ENCODE data around the gene GPC6. TPM values are rescaled to one million over a fixed set of nuclear protein-coding genes. Genes with fewer than 3 reads are reported as not detected.

GPC6 gene
- total RNA-seq, 2 experiments from 2014 or later, result not detected

DNA sequence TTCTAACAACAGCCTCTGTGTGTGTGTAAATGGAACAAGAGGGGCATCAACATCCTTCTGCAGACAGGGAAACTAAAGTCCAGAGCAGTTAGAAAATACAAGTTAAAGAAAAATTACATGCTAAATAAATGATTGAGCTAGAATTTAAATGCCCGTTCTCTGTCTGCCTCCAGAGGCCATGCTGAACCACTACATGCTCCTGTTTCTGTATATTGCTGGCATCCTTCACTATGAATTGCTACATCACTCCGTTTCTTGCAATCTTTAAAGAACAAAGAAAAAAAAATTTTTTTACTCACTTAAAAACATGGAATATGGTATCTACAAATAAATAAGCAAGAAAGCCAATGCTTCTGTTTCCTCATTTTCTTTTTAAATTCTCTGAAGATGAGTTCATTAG lies 1205.0 kb downstream of the GPC6 start:
- no peak overlapping the region for H3K4me2 ChIP-seq (ENCODE audit: low read length)
- ChIA-PET CTCF (ENCODE audit: unreplicated experiment) (no interaction called here), POLR2A (no interaction called here)
- no peaks in the 10 kb centered on the region for H3K9me3 ChIP-seq (ENCODE audit: low read length)
- BruUV-seq (replicated peaks), result no TSS peak
- TF ChIP-seq, protein P1, sequence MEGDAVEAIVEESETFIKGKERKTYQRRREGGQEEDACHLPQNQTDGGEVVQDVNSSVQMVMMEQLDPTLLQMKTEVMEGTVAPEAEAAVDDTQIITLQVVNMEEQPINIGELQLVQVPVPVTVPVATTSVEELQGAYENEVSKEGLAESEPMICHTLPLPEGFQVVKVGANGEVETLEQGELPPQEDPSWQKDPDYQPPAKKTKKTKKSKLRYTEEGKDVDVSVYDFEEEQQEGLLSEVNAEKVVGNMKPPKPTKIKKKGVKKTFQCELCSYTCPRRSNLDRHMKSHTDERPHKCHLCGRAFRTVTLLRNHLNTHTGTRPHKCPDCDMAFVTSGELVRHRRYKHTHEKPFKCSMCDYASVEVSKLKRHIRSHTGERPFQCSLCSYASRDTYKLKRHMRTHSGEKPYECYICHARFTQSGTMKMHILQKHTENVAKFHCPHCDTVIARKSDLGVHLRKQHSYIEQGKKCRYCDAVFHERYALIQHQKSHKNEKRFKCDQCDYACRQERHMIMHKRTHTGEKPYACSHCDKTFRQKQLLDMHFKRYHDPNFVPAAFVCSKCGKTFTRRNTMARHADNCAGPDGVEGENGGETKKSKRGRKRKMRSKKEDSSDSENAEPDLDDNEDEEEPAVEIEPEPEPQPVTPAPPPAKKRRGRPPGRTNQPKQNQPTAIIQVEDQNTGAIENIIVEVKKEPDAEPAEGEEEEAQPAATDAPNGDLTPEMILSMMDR (conservative IDR thresholded peaks at IDR 0.05; ENCODE audit: low read length), result no peak
- no peak for TF ChIP-seq EZH2phosphoT487 (IDR thresholded peaks at IDR 0.05; ENCODE audit: borderline replicate concordance, low read depth, low read length)
- H2AFZ ChIP-seq (ENCODE audit: low read length), result no peak overlapping the region
- intact Hi-C loops (cut with micrococcal nuclease; ENCODE audit: unreplicated experiment), result no loop called here
- no peaks in the 10 kb centered on the region for H3K36me3 ChIP-seq (ENCODE audit: insufficient read depth, low read length)
- no peaks in the 10 kb centered on the region for H3K79me2 ChIP-seq (ENCODE audit: insufficient read depth, low read depth, low read length)
- H3K4me3 ChIP-seq (ENCODE audit: low read depth, low read length, poor library complexity, severe bottlenecking), result no peak overlapping the region
- H3K4me1 ChIP-seq (ENCODE audit: insufficient read depth, low read length, poor library complexity, severe bottlenecking), result no peaks in the 10 kb centered on the region
- no peaks in the 10 kb centered on the region for H3K9me2 ChIP-seq (ENCODE audit: insufficient read depth, low read length)
- no peak for DNase-seq (ENCODE audit: low spot score)
- H4K20me1 ChIP-seq (ENCODE audit: insufficient read depth, low read length), result no peaks in the 10 kb centered on the region
- no peak overlapping the region for H3K27ac ChIP-seq (ENCODE audit: low read depth, low read length, poor library complexity, severe bottlenecking)

DNA sequence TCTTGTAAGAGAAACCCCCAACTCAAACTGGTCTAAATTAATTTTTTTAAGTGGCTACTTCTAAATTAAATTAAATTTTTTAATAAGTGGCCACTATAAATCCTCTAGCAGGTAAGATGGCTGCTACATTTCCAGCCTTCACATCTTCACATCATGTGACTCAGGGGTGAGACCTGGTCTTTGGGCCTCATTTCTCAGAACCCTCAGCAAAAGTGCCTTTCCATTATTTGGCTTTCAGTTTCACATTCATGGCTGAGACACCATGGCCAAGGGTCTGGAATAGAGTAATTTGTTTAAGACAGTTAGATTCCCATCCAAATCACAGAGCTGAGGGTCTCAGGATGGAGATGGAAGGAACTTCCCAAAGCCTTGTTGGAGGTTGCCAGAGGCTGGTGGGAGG lies 1205.4 kb downstream of the GPC6 start:
- Histone ChIP-seq H3K36me3 (ENCODE audit: insufficient read depth, low read length) (no peaks in the 10 kb centered on the region), H3K9me2 (ENCODE audit: insufficient read depth, low read length) (no peaks in the 10 kb centered on the region), H4K20me1 (ENCODE audit: insufficient read depth, low read length) (no peaks in the 10 kb centered on the region), H3K4me2 (ENCODE audit: low read length) (no peak overlapping the region), H3K4me3 (ENCODE audit: low read depth, low read length, poor library complexity, severe bottlenecking) (no peak overlapping the region), H3K79me2 (ENCODE audit: insufficient read depth, low read depth, low read length) (no peaks in the 10 kb centered on the region), H3K4me1 (ENCODE audit: insufficient read depth, low read length, poor library complexity, severe bottlenecking) (no peaks in the 10 kb centered on the region), H2AFZ (ENCODE audit: low read length) (no peak overlapping the region), H3K27ac (ENCODE audit: low read depth, low read length, poor library complexity, severe bottlenecking) (no peak overlapping the region), H3K9me3 (ENCODE audit: low read length) (no peaks in the 10 kb centered on the region)
- intact Hi-C loops (cut with micrococcal nuclease; ENCODE audit: unreplicated experiment), result no loop called here
- no TSS peak for BruUV-seq (replicated peaks)
- no peak for TF ChIP-seq EZH2phosphoT487 (IDR thresholded peaks at IDR 0.05; ENCODE audit: borderline replicate concordance, low read depth, low read length)
- TF ChIP-seq, protein P1 (conservative IDR thresholded peaks at IDR 0.05; ENCODE audit: low read length), result no peak
- ChIA-PET CTCF (ENCODE audit: unreplicated experiment) (interaction anchor here (0.8 kb wide), 1 partner anchor 186 kb away, joined by 3 read pairs; no protein-coding TSS in a partner anchor), POLR2A (no interaction called here)
- no peak for DNase-seq (ENCODE audit: low spot score)

DNA sequence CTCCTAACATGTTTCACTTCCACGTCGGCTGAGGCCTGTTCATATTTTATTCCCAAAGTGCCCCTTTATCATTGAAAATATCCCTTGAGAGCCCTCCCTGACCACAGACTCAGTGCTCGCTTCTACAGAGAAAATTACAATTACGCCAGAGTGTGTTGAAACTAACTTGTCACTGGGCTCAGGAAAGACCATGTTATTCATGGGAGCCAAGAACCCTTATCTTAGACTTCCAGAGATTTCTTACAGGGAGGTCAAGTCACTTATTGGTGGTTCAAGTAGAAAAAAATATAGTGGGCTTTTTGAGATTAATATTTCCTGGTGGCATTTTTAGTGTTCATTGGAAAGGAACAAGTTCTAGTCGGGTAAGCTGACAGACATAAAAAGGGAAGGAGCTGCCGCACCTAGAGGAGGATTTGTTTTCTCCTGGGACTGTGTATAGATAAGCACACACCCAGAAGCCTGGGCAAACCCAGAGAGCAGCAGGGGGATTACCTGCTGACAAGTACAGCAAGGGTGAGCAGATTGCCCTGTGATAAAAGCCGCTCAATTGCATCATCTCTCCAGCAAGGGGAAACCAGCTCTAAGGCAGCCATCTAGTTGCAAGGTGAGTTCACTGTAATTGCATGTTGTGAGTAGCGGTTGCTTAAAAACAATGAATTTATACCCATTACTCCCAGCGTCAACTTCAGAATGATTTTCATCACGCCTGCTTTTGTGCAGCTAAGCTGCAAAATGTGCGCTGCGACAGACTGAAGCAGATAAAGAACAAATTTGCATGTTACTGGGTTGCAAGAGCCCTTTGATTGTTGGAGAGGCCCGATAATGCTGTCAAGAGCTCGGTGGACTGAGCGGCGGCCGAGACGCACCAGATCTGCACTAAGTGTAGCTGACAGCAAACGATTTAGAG lies 1206.7 kb downstream of the GPC6 start:
- H3K4me2 ChIP-seq (ENCODE audit: low read length), result no peak overlapping the region

More for the DNA sequence above, 1206.7 kb downstream of the GPC6 start:
- POLR2A ChIA-PET, result interaction anchor here (0.6 kb wide), 1 partner anchor 367 kb away, joined by 3 read pairs; no protein-coding TSS in a partner anchor
- H3K36me3 ChIP-seq (ENCODE audit: insufficient read depth, low read length), result no peaks in the 10 kb centered on the region
- no peaks in the 10 kb centered on the region for H4K20me1 ChIP-seq (ENCODE audit: insufficient read depth, low read length)
- H3K27ac ChIP-seq (ENCODE audit: low read depth, low read length, poor library complexity, severe bottlenecking), result no peak overlapping the region
- H3K4me3 ChIP-seq (ENCODE audit: low read depth, low read length, poor library complexity, severe bottlenecking), result no peak overlapping the region
- TF ChIP-seq, protein P1 (conservative IDR thresholded peaks at IDR 0.05; ENCODE audit: low read length), result no peak
- no peak for TF ChIP-seq EZH2phosphoT487 (IDR thresholded peaks at IDR 0.05; ENCODE audit: borderline replicate concordance, low read depth, low read length)
- DNase-seq (ENCODE audit: low spot score), result no peak
- CTCF ChIA-PET (ENCODE audit: unreplicated experiment), result no interaction called here
- no peaks in the 10 kb centered on the region for H3K9me3 ChIP-seq (ENCODE audit: low read length)
- intact Hi-C loops (cut with micrococcal nuclease; ENCODE audit: unreplicated experiment), result no loop called here
- no peaks in the 10 kb centered on the region for H3K79me2 ChIP-seq (ENCODE audit: insufficient read depth, low read depth, low read length)
- H3K4me1 ChIP-seq (ENCODE audit: insufficient read depth, low read length, poor library complexity, severe bottlenecking), result no peaks in the 10 kb centered on the region
- no peak overlapping the region for H2AFZ ChIP-seq (ENCODE audit: low read length)
- H3K9me2 ChIP-seq (ENCODE audit: insufficient read depth, low read length), result no peaks in the 10 kb centered on the region
- no TSS peak for BruUV-seq (replicated peaks)

Data from OCI-LY7 (cell line).